Natural killer cell (primary cell): ENCODE results near the gene SLC6A11. TPM values are rescaled to one million over a fixed set of nuclear protein-coding genes. Genes with fewer than 3 reads are reported as not detected.

ENCODE experiments used
- ATAC-seq, 3 donors: fragments of 150-1000 bp in 2 of 3; fragments of 200-7000 bp in 1 of 3; cut with Tn5 transposase; 1 replicate in 1 of 3; 2 replicates in 2 of 3; pipeline ENCODE4 v1.10.0; 2021; ENCODE audit warnings: mild to moderate bottlenecking in 2 of 3, moderate library complexity in 2 of 3
- DNase-seq, 2 donors: peaks; one replicate each; pipeline versions ENCODE4 v3.0.0 to v3.0.0-alpha.2; 2013 to 2021; ENCODE audit warnings: mixed read lengths in 1 of 2
- H3K27ac ChIP-seq: one replicate; pipeline ENCODE4 v1.5.1; 2013; ENCODE audit warnings: mild to moderate bottlenecking, low read length
- H3K27me3 ChIP-seq: one replicate; pipeline ENCODE4 v1.6.1; 2013; ENCODE audit warnings: low read length; ENCODE audit not compliant: control insufficient read depth, insufficient read depth
- H3K36me3 ChIP-seq: one replicate; pipeline ENCODE4 v1.6.1; 2013; ENCODE audit warnings: low read length; ENCODE audit not compliant: control insufficient read depth, insufficient read depth
- H3K4me1 ChIP-seq: one replicate; pipeline ENCODE4 v1.6.1; 2013; ENCODE audit warnings: low read length; ENCODE audit not compliant: control insufficient read depth, insufficient read depth
- H3K4me3 ChIP-seq: one replicate; pipeline ENCODE4 v1.5.1; 2013; ENCODE audit warnings: low read length
- H3K9me3 ChIP-seq: one replicate; pipeline ENCODE4 v1.6.1; 2013; ENCODE audit warnings: low read length; ENCODE audit not compliant: control insufficient read depth, insufficient read depth
- H3K27ac Mint-ChIP-seq, 2 donors: one replicate each; pipeline ENCODE4 v1.8.0; 2022; ENCODE audit warnings: mild to moderate bottlenecking in 2 of 2, mixed read lengths in 2 of 2, moderate library complexity in 1 of 2
- H3K27me3 Mint-ChIP-seq, 2 donors: one replicate each; pipeline ENCODE4 v1.8.0; 2022; ENCODE audit warnings: low read depth in 2 of 2, mixed read lengths in 2 of 2
- H3K36me3 Mint-ChIP-seq: one replicate; pipeline ENCODE4 v1.8.0; 2022; ENCODE audit warnings: mixed read lengths
- H3K4me1 Mint-ChIP-seq, 2 donors: one replicate each; pipeline ENCODE4 v1.8.0; 2022; ENCODE audit warnings: mixed read lengths in 2 of 2
- H3K4me3 Mint-ChIP-seq: one replicate; pipeline ENCODE4 v1.8.0; 2022; ENCODE audit warnings: mild to moderate bottlenecking, moderate library complexity, mixed read lengths
- H3K9me3 Mint-ChIP-seq, 2 donors: one replicate each; pipeline ENCODE4 v1.8.0; 2022; ENCODE audit warnings: mixed read lengths in 2 of 2
- WGBS: methylation state at CpG from one replicate; pipeline ENCODE4 v1.1.7; 2013; ENCODE audit warnings: missing lambda C conversion rate; ENCODE audit not compliant: insufficient coverage; 5-methylcytosine and 5-hydroxymethylcytosine counted together
- intact Hi-C: fragments of 100-400 bp; cut with micrococcal nuclease; formaldehyde crosslinking; loops from one replicate; pipeline ENCODE4 v1.14.2; 2022
- total RNA-seq, 4 donors: library from RNA; stranded (reverse); fragments of 120-200 nt in 1 of 4; gene quantifications; one replicate each; pipeline versions ENCODE4 v1.2.3 to v1.2.4, GENCODE V29; 2013 to 2022
- TF ChIP-seq, protein P1 (sequence below): fragments of 200-600 bp; IDR thresholded peaks from one replicate; pipeline ENCODE4 v1.8.0; 2022; ENCODE audit warnings: antibody characterized with exemption

Gene SLC6A11
- total RNA-seq, 3 donors from 2014 or later (not counting 1 experiment from before 2014, with no cell fraction given), result not detected

DNA sequence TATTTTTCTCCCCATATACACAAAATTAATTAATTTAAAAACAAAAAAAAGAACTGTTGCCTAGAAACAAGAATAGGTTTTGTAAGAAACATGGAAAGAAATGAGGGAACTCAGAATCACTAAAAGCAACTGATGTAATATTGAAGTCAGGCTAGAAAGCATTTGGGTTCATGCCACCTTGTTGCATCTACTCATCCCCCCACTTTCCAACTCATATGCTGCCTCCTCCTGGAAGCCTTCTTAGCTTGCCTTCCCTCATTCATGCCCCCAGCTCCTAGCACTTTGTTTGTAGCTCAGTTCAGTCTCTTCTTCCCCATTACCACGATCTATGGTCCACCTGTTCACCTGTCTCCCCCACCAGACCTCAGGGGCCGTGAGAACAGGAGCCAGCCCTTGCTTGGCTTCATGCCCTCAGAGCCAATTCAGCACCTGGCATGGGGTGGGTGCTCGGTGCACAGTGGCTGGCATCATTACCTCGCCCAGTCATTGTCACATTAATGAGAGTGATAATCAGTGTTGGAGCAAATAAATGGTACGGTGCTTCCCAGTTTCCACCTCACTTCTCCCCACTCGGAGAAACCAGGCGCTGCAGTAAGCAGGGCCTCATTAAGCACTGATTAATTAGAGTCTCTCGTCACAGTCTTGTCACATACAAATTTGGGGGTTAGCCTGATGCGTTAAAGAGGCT, 114.1 kb downstream of the SLC6A11 start:
- TF ChIP-seq, protein P1, sequence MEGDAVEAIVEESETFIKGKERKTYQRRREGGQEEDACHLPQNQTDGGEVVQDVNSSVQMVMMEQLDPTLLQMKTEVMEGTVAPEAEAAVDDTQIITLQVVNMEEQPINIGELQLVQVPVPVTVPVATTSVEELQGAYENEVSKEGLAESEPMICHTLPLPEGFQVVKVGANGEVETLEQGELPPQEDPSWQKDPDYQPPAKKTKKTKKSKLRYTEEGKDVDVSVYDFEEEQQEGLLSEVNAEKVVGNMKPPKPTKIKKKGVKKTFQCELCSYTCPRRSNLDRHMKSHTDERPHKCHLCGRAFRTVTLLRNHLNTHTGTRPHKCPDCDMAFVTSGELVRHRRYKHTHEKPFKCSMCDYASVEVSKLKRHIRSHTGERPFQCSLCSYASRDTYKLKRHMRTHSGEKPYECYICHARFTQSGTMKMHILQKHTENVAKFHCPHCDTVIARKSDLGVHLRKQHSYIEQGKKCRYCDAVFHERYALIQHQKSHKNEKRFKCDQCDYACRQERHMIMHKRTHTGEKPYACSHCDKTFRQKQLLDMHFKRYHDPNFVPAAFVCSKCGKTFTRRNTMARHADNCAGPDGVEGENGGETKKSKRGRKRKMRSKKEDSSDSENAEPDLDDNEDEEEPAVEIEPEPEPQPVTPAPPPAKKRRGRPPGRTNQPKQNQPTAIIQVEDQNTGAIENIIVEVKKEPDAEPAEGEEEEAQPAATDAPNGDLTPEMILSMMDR, result no peak
- DNase-seq (no peak), ATAC-seq (no peak)
- intact Hi-C loops, result no loop called here
- Histone ChIP-seq H3K36me3 (no peaks in the 10 kb centered on the region), H3K27me3 (no peaks in the 10 kb centered on the region), H3K4me3 (no peak overlapping the region), H3K27ac (no peak overlapping the region), H3K9me3 (no peaks in the 10 kb centered on the region), H3K4me1 (no peaks in the 10 kb centered on the region)
- Mint-ChIP-seq H3K36me3 (no peaks in the 10 kb centered on the region), H3K4me3 (no peak overlapping the region), H3K9me3 (no peaks in the 10 kb centered on the region), H3K27ac (no peak overlapping the region), H3K27me3 (peaks cover 0 to 9% of the 10 kb centered on the region in 2 donors), H3K4me1 (no peaks in the 10 kb centered on the region)
- 86% methylated on average over 9 of the region's 9 CpGs for WGBS

DNA sequence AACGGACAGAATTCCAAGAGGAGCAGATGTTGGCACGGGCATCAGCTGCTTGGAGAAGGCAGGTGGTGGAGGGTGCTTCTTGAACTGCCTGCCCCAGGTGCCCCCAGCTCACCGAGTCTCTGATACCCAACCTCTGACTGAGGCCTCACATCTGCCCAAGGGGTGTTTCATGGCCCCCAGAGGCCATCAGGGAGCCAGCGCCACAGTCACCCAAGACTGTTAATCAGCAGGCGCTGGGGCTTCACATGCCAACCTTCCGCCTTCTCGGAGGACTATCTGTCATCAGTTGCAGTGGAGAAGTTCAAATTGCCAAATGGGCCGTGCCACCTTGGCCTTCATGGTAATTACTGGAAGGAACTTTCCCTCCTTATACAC, 114.6 kb downstream of the SLC6A11 start:
- Mint-ChIP-seq H3K27me3 (peaks cover 0 to 9% of the 10 kb centered on the region in 2 donors), H3K36me3 (no peaks in the 10 kb centered on the region), H3K9me3 (no peaks in the 10 kb centered on the region), H3K4me1 (no peaks in the 10 kb centered on the region), H3K4me3 (no peak overlapping the region), H3K27ac (no peak overlapping the region)
- Histone ChIP-seq H3K9me3 (no peaks in the 10 kb centered on the region), H3K4me3 (no peak overlapping the region), H3K36me3 (no peaks in the 10 kb centered on the region), H3K27ac (no peak overlapping the region), H3K27me3 (no peaks in the 10 kb centered on the region), H3K4me1 (no peaks in the 10 kb centered on the region)
- DNase-seq (no peak), ATAC-seq (no peak)
- TF ChIP-seq, protein P1, result no peak
- intact Hi-C loops, result no loop called here
- 90% methylated on average over 7 of the region's 8 CpGs for WGBS

DNA sequence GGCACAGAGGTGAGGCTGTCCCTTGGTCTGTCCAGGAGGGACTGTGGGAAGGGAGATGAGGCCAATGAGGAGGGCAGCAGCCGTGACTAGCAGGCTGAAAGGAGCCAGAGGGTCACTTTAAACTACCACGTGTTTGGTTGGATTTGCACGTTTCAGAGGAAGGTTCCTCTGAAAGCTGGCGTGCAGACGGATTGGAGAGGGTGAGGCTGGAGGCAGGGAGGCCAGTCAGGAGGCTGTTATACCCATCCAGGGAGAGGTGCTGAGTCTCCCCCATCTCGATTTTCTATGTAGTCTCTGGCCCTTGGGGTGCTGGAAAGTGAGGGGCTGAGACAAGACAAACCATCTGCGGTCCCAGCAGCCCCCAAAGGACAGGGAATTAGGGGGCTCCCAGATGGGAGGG, 116.6 kb downstream of the SLC6A11 start:
- Histone ChIP-seq H3K27me3 (no peaks in the 10 kb centered on the region), H3K36me3 (no peaks in the 10 kb centered on the region), H3K27ac (no peak overlapping the region), H3K9me3 (no peaks in the 10 kb centered on the region), H3K4me3 (no peak overlapping the region), H3K4me1 (no peaks in the 10 kb centered on the region)
- Mint-ChIP-seq H3K36me3 (no peaks in the 10 kb centered on the region), H3K4me1 (no peaks in the 10 kb centered on the region), H3K4me3 (no peak overlapping the region), H3K9me3 (no peaks in the 10 kb centered on the region), H3K27ac (no peak overlapping the region), H3K27me3 (peaks cover under 1 to 9% of the 10 kb centered on the region in 2 donors)
- ATAC-seq (no peak), DNase-seq (no peak)
- TF ChIP-seq, protein P1, result no peak
- 75% methylated on average over 7 of the region's 7 CpGs for WGBS
- intact Hi-C loops, result no loop called here

DNA sequence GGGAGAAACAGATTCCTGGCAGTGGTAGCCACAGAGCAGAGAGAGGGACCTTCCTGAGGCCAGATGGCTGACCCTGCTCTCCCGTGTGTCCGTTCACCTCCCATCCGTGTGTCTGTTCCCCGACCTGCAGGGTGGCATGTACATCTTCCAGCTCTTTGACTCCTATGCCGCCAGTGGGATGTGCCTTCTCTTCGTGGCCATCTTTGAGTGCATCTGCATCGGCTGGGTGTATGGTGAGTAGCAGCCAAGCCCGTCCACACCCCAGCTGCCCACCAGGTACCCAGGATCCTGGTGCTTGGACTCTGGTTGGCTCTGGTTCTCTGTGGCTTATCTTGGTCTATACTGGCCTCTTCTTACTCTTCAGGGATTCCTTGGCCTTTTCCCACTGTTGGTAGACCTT, 117.0 kb downstream of the SLC6A11 start:
- WGBS, result 83% methylated on average over 8 of the region's 8 CpGs
- ATAC-seq (no peak), DNase-seq (no peak)
- Mint-ChIP-seq H3K4me3 (no peak overlapping the region), H3K27ac (no peak overlapping the region), H3K4me1 (no peaks in the 10 kb centered on the region), H3K27me3 (peaks cover 2 to 9% of the 10 kb centered on the region in 2 donors), H3K9me3 (no peaks in the 10 kb centered on the region), H3K36me3 (no peaks in the 10 kb centered on the region)
- Histone ChIP-seq H3K9me3 (no peaks in the 10 kb centered on the region), H3K27ac (no peak overlapping the region), H3K27me3 (no peaks in the 10 kb centered on the region), H3K4me3 (no peak overlapping the region), H3K36me3 (no peaks in the 10 kb centered on the region), H3K4me1 (no peaks in the 10 kb centered on the region)
- TF ChIP-seq, protein P1, result no peak
- intact Hi-C loops, result no loop called here
